SK-N-SH (cell line): ENCODE data around the gene SSB. TPM values are rescaled to one million over a fixed set of nuclear protein-coding genes. Genes with fewer than 3 reads are reported as not detected.

ENCODE experiments used
- CTCF ChIA-PET: fragments of 300-600, 350-600 bp; formaldehyde crosslinking; extraction: SDS; loops from one replicate; lab custom pipeline; 2021; lab: Yijun Ruan, JAX
- POLR2A ChIA-PET: fragments of 350-600 bp; sonication (Branson Sonifier 250); formaldehyde crosslinking; extraction: SDS; loops from one replicate; lab custom pipeline; 2020; ENCODE audit warnings: antibody characterized with exemption, inconsistent platforms; lab: Yijun Ruan, JAX
- DNase-seq: peaks from one replicate; pipeline ENCODE4 v3.0.0; 2012
- H2AFZ ChIP-seq: fragments of 200-600 bp; sonication (generic); 2 replicates; pipeline ENCODE4 v1.8.1; 2016; ENCODE audit warnings: antibody characterized with exemption, mild to moderate bottlenecking, low read depth
- H3F3A ChIP-seq: fragments of 200-600 bp; sonication (generic); replicated peaks from 2 replicates; pipeline ENCODE3; 2016; ENCODE audit warnings: antibody characterized with exemption, mild to moderate bottlenecking; ENCODE audit not compliant: insufficient read depth
- H3K27ac ChIP-seq, 2 experiments: fragments of 200-500 bp in 1 of 2; fragments of 200-600 bp in 1 of 2; sonication (Bioruptor generic) in 1 of 2; sonication (generic), shearing (Covaris generic) in 1 of 2; 2 replicates each; pipeline versions ENCODE4 v1.5.1 to v1.6.1; 2014 to 2016; ENCODE audit warnings: low read depth in 2 of 2, inconsistent platforms in 1 of 2, low read length in 1 of 2, mild to moderate bottlenecking in 1 of 2, mixed read lengths in 1 of 2
- H3K27me3 ChIP-seq: fragments of 200-600 bp; sonication (generic), shearing (Covaris generic); 2 replicates; pipeline ENCODE4 v1.6.1; 2016; ENCODE audit warnings: mixed run types; ENCODE audit not compliant: insufficient read depth
- H3K36me3 ChIP-seq, 2 experiments: fragments of 200-500 bp in 1 of 2; fragments of 200-600 bp in 1 of 2; sonication (Bioruptor generic) in 1 of 2; sonication (generic) in 1 of 2; replicated peaks in 1 of 2; 2 replicates each; pipeline versions ENCODE3 to v1.5.1; 2014 to 2016; ENCODE audit warnings: low read length in 1 of 2, mild to moderate bottlenecking in 1 of 2; ENCODE audit not compliant: insufficient read depth in 2 of 2, control insufficient read depth in 1 of 2
- H3K4me1 ChIP-seq, 2 experiments: fragments of 200-500 bp in 1 of 2; fragments of 200-600 bp in 1 of 2; sonication (Bioruptor generic) in 1 of 2; sonication (generic), shearing (Covaris generic) in 1 of 2; 2 replicates each; pipeline versions ENCODE4 v1.5.1 to v1.6.1; 2014 to 2016; ENCODE audit warnings: low read depth in 1 of 2, low read length in 1 of 2, mixed run types in 1 of 2; ENCODE audit not compliant: insufficient read depth in 2 of 2, control insufficient read depth in 1 of 2
- H3K4me2 ChIP-seq: fragments of 200-600 bp; sonication (generic), shearing (Covaris generic); 2 replicates; pipeline ENCODE4 v1.6.1; 2017; ENCODE audit warnings: mixed run types
- H3K4me3 ChIP-seq, 2 experiments: fragments of 200-500 bp in 1 of 2; fragments of 200-600 bp in 1 of 2; sonication (Bioruptor generic) in 1 of 2; sonication (generic), shearing (Covaris generic) in 1 of 2; 2 replicates each; pipeline versions ENCODE4 v1.5.1 to v1.8.1; 2014 to 2016; ENCODE audit warnings: low read depth in 2 of 2, inconsistent platforms in 1 of 2, low read length in 1 of 2, mild to moderate bottlenecking in 1 of 2, mixed read lengths in 1 of 2, moderate library complexity in 1 of 2
- H3K79me2 ChIP-seq: fragments of 200-600 bp; sonication (generic); 2 replicates; pipeline ENCODE4 v1.8.1; 2017; ENCODE audit warnings: mild to moderate bottlenecking; ENCODE audit not compliant: insufficient read depth
- H3K9ac ChIP-seq: fragments of 200-600 bp; sonication (generic); 2 replicates; pipeline ENCODE4 v1.6.1; 2017; ENCODE audit warnings: mixed run types
- H3K9me2 ChIP-seq: fragments of 200-600 bp; sonication (generic); 2 replicates; pipeline ENCODE4 v1.6.1; 2017; ENCODE audit warnings: mixed run types
- H3K9me3 ChIP-seq: fragments of 200-600 bp; sonication (generic); 2 replicates; pipeline ENCODE4 v1.6.1; 2017; ENCODE audit warnings: mixed run types, mild to moderate bottlenecking, moderate library complexity
- H4K20me1 ChIP-seq: fragments of 200-600 bp; sonication (generic); 2 replicates; pipeline ENCODE4 v1.6.1; 2017; ENCODE audit warnings: mild to moderate bottlenecking, mixed run types; ENCODE audit not compliant: insufficient read depth
- CHD2 ChIP-seq: fragments of 150-350 bp; IDR thresholded peaks from 2 replicates; pipeline ENCODE4 v1.6.1; 2018; ENCODE audit warnings: low read length; ENCODE audit not compliant: partially characterized antibody
- EP300 ChIP-seq, 2 experiments: IDR thresholded peaks; 2 replicates each; pipeline versions ENCODE4 v1.4.0 to v1.6.1; 2012; ENCODE audit warnings: borderline replicate concordance in 1 of 2, low read depth in 1 of 2, low read length in 1 of 2
- FOXJ3 ChIP-seq: sonication (generic); formaldehyde crosslinking; IDR thresholded peaks from 2 replicates; pipeline ENCODE4 v1.5.1; 2020; ENCODE audit warnings: mild to moderate bottlenecking, missing genetic modification reagents
- MAX ChIP-seq: IDR thresholded peaks from 2 replicates; pipeline ENCODE4 v1.4.0; 2012; ENCODE audit warnings: low read depth
- MEF2A ChIP-seq: IDR thresholded peaks from 2 replicates; pipeline ENCODE4 v1.4.0; 2012; ENCODE audit warnings: low read depth, borderline replicate concordance
- POLR2AphosphoS5 ChIP-seq: IDR thresholded peaks from 2 replicates; pipeline ENCODE4 v1.6.1; 2012; ENCODE audit warnings: low read depth, low read length
- REST ChIP-seq: IDR thresholded peaks from 2 replicates; pipeline ENCODE4 v1.6.1; 2012; ENCODE audit warnings: mild to moderate bottlenecking, low read depth, low read length, moderate library complexity
- SIN3A ChIP-seq: IDR thresholded peaks from 2 replicates; pipeline ENCODE4 v1.6.1; 2012; ENCODE audit warnings: low read depth, mild to moderate bottlenecking, low read length, moderate library complexity, borderline replicate concordance
- YY1 ChIP-seq: IDR thresholded peaks from 2 replicates; pipeline ENCODE4 v1.4.0; 2012; ENCODE audit warnings: low read depth, mild to moderate bottlenecking
- WGBS: methylation state at CpG from one replicate; pipeline ENCODE4 v1.1.6; 2017; ENCODE audit warnings: low lambda C conversion rate; 5-methylcytosine and 5-hydroxymethylcytosine counted together
- polyA plus RNA-seq, 3 experiments: library from polyadenylated mRNA; depleted of rRNA; stranded (reverse); fragments of >200 nt; gene quantifications; 2 replicates each; pipeline ENCODE4 v1.2.3, GENCODE V29; 2012

SSB gene
- polyA plus RNA-seq, 1 of the 3 experiments (the other 2 are of a cell fraction) = 60.8 TPM

DNA sequence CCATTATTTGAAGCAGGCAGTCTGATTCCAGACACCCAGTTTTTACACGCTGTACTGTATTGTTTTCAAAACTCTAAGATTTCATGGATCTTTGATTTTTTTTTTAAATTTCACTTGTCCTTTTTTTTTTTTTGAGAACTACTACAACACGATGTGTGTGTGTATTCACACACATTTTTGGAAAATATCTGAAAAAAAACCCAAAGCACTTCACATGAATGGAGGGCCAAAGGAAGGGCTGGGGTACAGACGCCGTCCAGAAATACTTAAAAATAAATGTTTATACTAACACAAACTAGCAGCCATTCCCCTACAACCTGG lies 314 bp upstream of the SSB start:
- POLR2A ChIA-PET = interaction anchor here (0.8 kb wide), 1 partner anchor 16 kb away, joined by 3 read pairs; no protein-coding TSS in a partner anchor
- 9% methylated on average over 4 of the region's 4 CpGs for WGBS
- peak overlapping the region; percentile 84 to 85 for H3K4me3 ChIP-seq
- no peak for DNase-seq
- H4K20me1 ChIP-seq = no peaks in the 10 kb centered on the region
- TF ChIP-seq YY1 (peak; percentile 56; the same call in 1 of the 2 replicates), MEF2A (no peak), CHD2 (no peak)
- TF ChIP-seq, all 33 proteins: peak for 1
- Histone ChIP-seq H3K36me3 (peaks cover 16 to 25% of the 10 kb centered on the region in 2 experiments), H3K9me2 (no peaks in the 10 kb centered on the region), H3K4me2 (peak overlapping the region; percentile 75), H3K4me1 (no peaks in the 10 kb centered on the region; a peak in 1 of 4 replicates), H3K27me3 (no peaks in the 10 kb centered on the region), H3F3A (no peaks in the 10 kb centered on the region), H3K27ac (peak overlapping the region; percentile 83 to 92; a peak in 3 of 4 replicates), H3K9ac (peak overlapping the region; percentile 94), H2AFZ (peak overlapping the region; percentile 93), H3K9me3 (no peaks in the 10 kb centered on the region), H3K79me2 (peaks cover 45% of the 10 kb centered on the region)
- CTCF ChIA-PET = interaction anchor here (1.2 kb wide), 1 partner anchor 130 kb away, joined by 3 read pairs; no protein-coding TSS in a partner anchor

- no peak overlapping the region for H3K4me3 ChIP-seq
- DNase-seq = no peak
- H3K79me2 ChIP-seq = peaks cover 72% of the 10 kb centered on the region
- no peaks in the 10 kb centered on the region; a peak in 1 of 4 replicates for H3K4me1 ChIP-seq
- no peaks in the 10 kb centered on the region for H3K9me3 ChIP-seq
- TF ChIP-seq SIN3A (no peak), FOXJ3 (CRISPR knock-in tag) (no peak), POLR2AphosphoS5 (no peak), EP300 (IDR thresholded peaks at IDR 0.05; ENCODE audit: borderline replicate concordance in 1 of 2, low read depth in 1 of 2, low read length in 1 of 2) (no peak), MAX (no peak), REST (no peak)
- H3K4me2 ChIP-seq = no peak overlapping the region
- ChIA-PET POLR2A (no interaction called here), CTCF (interaction anchor here (0.6 to 2.2 kb wide), 3 partner anchors 21 to 175 kb away, joined by 5 to 9 read pairs (median 5); partner anchors contain the start of gene METTL5)
- 97% methylated on average over 8 of the region's 9 CpGs for WGBS
- H3K9me2 ChIP-seq = no peaks in the 10 kb centered on the region
- H3K36me3 ChIP-seq = peaks cover 49 to 63% of the 10 kb centered on the region in 2 experiments
- H2AFZ ChIP-seq = no peak overlapping the region
- peaks cover 18% of the 10 kb centered on the region for H3F3A ChIP-seq
- H4K20me1 ChIP-seq = no peaks in the 10 kb centered on the region; the same call in 1 of the 2 replicates
- H3K27ac ChIP-seq = no peak overlapping the region
- no peaks in the 10 kb centered on the region for H3K27me3 ChIP-seq
- no peak overlapping the region for H3K9ac ChIP-seq
These were observed 4.8 kb downstream of the SSB start for GRCh38 chr2:169803480-169803879.
